Hematopoietic multipotent progenitor cell treated with erythropoietin and hydrocortisone succinate and interleukin-3 and kit ligand, for 17 days (in vitro differentiated cells): ENCODE data around the gene GPER1.
"Not testable (repeated sequence)": the region's sequence is repeated elsewhere in the genome, so short reads cannot be mapped to it uniquely, and the experiment has no call there.

ENCODE experiments used
- DNase-seq: peaks from one replicate; pipeline ENCODE4 v3.0.0-alpha.2; 2015; ENCODE audit warnings: low spot score

GPER1 gene

DNA sequence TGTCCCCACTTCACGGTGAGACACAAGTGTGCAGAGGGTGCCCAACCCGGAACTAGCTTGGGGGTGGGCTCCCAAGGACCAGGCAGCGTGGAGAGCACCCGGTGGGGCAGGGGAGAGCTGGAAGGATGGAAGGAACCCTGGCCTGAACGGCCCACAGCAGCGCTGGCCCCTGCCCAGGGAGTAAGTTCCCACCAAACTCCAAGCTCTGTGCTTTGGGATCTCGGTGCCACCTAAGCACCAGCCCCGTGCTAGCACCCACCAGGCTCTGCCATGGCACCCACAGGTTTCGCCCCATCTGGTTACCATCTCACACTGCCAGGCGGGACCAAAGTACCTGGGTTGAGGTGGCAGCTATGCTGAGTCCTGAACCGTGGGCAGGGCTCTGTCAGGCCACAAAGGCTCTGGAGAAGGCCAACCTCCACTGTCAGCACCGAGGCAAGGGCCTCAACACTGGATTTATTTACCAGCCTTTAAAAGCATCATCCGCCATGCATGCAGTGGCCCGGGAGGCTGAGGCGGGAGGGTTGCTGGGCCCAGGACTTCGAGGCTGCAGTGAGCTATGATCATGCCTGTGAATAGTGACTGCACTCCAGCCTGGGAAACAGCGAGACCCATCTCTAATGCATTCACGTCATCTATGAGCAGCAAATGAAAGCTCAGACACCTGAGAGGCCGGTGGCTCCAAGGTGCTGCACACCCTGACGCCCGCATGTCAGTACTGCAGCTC, 16.0 kb downstream of the GPER1 start:
- DNase-seq: no peak

DNA sequence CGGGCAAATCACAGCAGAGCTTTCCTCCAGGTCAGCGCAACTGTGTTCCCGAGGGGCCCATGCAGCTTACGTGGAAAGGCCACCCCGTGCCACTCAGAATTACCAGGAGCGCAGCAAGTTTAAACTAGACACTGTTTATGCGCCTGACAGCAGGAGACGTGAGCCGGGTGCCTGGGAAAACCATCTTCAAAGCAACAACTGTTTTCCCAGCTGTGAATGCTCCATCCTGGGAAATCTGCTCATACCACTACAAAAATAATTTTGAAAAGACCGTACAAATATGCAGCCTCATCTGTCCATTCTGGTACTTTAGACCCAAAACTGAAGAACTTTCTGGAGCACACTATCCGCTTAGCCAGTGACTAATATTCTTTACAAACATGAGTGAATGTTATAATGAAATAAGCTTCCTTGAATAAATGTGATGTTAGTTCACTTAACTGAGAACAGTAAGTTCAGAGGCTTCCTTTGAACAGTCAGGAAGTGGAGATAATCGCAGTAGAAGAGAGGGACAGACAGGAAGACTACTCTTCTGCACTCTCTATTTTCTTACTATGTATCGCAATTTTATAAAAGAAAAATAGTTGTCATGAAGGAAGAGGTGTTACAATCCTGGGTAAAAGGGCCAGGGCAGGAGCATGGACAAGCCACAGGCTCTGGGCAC, 16.7 kb downstream of the GPER1 start:
- DNase-seq: no peak

DNA sequence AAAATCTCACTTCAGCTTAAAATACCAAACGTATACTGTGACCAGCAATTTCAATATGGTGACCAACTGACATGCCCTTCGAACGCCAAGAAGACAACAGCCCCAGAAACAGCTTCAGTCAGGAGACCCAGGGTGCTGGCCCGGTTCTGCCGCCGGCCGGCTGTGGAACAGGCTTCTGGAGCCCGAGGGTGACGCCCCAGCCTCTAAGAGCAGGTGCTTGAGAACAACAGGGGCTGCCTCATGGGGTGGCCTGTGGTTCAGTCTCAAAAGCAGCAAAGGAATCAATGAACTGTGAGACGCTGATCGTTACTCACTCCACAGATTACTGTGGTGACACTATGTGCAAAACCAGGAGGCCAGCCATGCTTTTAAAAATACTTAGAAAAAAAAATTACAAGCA, 17.3 kb downstream of the GPER1 start:
- DNase-seq: no peak

DNA sequence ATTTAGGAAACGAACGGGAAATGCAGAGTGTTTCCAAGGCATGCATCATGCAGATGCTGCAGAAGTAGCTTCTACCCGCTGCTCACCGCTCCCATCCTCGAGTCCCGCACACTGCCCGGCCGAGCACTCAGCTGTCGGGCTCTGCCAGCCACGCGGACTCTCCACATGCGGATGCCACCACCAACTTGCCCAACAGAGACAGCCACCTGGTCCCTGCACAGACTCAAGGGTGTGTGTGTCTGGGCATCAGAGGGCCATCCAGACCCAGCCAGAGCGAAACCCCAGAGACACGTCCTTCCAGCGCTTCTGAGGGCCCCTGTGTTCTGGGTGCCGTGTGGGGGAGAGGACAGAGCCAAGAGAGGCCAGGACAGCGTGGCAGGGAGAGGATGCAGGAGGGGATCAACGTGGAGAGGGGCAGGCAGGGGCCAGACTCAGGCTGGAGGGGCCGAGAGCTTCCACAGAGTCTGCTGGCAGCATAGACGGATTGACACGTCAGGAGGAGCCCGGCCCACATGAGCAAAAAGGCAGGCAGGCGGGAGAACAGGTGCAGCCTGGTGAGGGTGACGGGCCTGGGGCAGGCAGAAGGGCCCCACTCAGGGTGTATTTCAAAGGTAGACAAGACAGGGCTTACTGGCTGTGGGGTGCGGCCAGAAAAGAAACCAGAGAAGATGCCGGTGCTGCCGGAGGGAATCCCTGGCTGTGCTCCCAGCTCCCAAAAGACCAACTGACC, 18.3 kb downstream of the GPER1 start:
- no peak for DNase-seq

DNA sequence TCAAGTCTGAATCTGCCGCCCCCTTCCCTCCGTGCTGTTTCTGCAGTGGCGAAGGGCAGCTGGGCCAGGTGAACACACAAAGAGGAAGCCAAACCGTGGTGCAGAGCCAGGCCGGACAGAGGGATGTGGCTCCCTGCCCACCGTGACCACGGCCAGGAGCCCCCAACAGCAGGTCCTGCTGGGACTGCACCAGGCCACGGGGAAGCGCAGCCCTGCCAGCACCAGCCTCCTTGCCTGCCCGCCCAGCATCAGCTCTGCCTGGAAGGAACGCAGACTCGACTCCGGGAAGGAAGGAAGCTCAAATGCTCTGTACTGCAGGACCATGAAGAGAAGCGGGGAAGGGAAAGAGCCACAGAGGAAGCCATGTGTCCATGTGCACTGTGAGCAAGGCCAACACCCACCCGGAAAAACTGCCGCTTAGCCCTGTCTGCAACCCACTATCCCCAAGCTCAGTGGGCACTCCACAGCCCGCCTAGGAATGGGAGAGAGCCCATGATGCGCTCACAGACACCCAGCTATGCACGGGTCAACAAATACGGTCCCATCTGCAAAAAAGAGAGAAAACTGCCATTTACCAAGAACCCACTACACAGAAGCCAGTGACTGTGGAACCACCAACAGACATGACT, 19.0 kb downstream of the GPER1 start:
- DNase-seq: no peak

DNA sequence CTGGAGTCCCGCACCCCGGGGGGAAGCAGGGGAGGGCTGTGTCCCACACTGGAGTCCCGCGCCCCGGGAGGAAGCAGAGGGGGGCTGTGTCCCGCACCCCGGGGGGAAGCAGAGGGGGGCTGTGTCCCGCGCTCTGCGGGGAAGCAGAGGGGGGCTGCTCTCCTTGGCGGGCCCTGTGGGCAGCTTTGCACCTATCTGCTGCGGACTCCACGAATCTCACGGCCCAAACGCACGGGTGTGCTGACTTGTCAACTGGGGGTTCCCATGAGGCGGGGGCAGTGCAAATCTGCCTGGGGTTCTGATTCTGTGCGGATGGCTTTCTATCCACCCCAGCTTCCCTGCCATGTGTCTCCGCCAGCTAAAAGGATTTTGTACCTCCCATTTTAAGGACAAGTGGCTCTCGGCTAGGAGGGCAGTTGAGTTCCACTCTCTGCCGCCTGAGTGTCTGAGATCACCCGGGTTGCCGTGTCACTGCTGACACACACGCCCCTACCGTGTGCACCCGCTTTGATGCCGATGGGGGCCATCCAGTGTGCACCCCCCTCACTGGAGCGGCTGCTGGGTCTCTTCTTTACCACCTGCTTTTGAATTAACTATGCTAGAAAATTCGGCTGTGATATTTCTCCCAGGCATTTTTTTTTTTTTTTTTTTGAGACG, 20.5 kb downstream of the GPER1 start:
- no peak for DNase-seq

DNA sequence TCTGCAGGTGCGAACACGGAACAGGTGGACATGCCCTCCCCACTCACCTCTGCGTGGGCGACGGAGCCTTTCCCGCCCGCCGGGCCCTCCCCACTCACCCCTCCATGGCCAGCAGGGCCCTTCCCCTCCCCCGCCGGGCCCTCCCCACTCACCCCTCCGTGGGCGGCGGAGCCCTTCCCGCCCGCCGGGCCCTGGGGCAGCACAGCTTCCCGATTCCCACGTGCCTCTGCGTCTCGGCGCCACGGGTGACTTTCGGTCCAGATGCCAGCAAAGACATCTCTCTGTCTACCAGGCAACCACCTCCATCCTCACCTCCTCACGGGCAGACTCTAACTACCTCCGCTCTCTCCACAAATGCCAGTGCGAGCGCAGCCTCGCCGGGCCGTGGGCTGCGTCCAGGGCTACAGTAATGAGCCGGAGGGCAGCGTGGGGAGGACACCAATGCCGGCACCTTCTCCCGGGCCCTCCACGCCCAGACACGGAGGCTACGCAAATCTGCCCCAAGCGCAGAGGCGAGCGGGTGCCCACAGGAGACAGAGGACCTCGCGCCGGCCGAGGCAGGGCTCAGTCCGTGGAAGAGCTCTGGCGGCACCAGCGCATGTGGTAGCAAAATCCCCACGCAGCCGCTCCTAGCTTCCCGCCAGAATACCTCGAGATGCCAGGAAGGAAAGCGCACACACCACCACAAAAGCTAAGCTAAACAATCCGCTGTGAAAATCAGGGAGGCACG, 21.8 kb downstream of the GPER1 start:
- DNase-seq: no peak

DNA sequence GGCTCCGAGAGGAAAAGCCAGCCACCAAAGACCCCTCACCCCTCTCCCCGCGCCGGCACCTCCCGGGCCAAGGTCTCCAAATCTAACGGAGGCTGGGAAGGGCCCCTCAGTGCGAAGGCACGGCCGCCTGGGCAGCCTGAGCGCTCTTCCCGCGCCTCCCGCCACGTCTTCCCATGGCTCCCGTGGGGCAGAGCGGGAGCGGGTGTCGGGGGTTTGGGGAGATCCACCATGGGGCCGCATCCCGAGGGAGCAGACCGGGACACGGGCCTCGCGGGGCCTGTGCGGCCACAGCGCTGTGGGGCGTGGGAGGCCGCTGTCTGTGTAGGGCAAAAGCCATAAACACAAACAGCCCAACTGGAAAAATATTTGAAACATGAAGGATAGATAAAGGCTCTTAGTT, 22.4 kb downstream of the GPER1 start:
- no peak for DNase-seq

DNA sequence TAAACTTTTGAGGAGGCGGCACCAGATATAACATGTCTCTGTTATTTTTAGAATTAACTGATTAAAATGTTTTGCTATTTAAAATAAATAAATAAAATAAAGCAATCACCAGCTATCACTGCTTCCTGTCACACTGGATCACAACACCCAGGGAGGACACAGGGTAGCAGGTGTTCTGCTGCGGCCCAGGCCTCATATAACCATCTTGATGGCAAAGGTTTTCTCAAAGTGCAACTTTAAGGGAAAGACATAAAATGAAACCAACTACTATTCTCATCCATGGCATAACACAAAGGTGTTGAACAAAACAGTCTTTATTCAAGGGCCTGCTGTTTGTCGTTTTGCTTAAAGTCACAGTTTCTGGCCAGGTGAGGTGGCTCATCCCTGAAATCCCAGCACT, 23.2 kb downstream of the GPER1 start:
- no peak for DNase-seq

DNA sequence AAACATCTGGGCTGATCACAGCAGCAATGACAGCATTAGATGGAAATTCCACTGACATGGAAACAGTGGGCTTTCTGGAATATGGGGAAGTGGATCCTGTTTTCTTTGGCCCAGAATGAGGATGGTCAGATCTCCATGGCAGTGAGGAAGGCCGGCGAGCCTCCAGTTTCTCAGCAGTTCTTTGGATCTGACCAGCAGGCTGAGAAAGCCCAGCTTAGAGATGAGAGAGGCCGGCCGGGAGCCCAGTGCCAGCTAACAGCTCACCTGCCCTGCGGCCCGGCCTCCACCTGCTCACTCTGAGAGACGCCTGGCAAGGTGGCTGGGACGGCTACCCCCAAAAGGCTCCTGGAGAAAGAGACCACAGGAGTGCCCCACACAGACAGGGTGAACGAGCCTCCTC, 24.2 kb downstream of the GPER1 start:
- no peak for DNase-seq

DNA sequence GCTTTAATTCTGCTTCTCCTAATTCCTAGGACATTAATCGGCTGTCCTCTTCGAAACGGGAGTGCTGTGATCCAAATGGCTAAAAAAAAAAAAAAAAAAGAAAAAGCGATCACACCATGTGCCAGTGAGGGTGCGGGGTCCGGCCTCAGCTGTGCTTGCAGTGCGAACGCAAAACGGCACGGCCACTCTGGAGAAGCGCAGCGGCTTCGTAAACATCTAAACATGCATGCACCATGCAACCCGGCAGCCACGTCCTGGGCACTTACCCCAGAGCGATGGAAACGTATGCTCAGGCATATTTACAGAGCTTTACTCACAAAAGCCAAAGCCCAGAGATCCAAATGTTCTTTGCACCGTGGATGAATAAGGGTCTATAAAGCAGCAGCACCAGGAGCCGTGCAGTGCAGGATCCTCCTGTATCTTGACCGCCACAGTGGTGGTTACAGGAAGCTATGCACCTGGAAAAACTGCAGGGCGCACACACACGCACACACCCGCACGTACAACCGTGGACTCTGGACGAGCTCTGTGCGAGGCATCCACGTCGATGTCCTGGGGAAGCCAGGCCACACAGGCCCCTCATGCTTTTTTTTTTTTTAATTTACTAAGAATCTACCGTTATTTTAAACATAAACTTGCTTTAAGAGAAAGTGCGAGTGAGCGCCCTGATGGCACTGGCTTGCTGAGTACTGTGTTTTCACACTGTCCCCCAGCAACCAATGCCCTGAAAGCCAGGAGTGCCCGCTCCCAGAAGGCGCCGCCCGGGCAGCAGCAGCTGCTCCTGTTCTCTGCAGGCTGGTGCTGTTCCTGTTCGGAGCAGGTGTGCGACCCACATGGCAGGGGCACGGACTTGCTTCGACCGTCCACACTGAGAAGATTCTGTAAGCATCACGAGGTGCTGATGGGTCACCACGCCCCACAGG, 25.0 kb downstream of the GPER1 start:
- DNase-seq: no peak

DNA sequence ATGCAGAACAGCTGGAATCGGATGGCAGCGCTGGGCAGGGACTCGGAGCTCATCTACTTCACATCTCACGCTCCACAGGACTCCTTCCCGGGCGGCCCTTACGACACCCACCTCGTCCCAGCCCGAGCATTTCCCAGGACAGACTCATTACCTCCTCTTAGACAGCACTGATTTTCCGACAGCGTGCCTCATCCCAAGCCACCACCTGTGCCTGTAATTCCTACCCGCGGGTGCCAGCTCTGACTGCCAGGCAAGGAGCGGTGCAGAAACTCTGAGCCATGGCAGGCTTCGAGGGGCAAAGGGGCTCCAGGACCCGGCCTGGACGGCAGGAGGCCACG, 25.6 kb downstream of the GPER1 start:
- DNase-seq: no peak

DNA sequence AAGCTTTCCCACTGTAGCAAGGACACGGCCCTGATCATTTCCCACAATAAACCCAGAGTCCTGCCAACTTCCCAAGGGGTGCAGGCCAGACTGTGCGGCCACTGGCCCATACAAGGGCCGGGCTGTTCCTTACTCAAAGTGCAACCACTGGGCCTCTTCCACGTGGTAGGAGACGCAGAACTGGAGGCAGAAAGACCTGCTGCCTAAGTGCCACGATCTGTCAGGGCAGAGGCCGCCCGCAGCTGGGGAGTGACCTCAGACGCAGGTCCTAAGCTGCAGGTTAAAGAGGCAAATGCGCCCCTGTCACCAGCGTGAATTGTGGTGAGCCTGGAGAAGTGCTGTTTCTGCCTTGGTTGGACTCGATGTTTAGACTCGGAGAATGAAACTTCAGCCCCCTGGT, 26.2 kb downstream of the GPER1 start:
- no peak for DNase-seq

DNA sequence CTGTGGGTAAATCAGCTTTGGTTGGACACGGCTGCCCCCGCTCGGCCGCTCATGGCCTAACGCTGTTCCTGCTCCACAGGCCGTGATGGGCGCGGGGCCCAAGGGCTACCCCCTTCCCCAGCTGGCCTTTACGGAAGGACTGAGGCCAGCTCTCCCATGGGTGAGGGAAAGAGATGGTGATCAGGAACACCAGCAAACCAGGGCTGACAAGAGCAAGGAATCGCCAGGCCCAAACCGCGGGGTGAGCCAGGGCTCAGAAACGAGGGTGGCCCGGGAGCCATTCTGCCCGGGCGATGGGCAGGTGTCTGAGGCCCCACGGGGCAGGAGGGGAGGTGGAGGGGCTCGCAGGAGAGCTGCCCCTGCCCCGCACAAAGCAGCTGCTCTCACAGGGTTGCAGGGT, 26.6 kb downstream of the GPER1 start:
- no peak for DNase-seq

DNA sequence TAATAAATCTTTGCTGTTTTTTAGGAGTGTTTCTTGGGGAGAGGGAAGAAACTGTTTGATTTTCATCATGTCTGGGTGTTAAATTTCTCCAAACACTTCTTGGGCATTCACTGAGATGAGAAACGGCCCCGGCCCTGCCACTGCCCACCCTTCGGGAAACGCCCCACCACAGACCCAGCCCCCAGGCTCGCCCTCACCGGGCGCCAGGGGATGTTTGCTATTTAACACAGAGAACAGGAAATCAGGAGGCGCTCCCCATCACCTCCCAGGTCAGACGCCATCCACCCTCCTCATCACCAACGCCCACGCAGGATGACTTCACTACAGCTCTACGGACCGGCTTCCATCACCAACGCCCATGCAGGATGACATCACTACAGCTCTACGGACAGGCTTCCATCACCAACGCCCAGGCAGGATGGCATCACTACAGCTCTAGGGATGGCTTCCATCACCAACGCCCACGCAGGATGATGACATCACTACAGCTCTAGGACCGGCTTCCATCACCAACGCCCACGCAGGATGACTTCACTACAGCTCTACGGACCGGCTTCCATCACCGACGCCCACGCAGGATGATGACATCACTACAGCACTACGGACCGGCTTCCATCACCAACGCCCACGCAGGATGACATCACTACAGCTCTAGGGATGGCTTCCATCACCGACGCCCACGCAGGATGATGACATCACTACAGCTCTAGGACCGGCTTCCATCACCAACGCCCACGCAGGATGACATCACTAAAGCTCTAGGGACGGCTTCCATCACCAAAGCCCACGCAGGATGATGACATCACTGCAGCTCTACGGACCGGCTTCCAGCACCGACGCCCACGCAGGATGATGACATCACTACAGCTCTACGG, 27.5 kb downstream of the GPER1 start:
- DNase-seq: not testable (repeated sequence)

DNA sequence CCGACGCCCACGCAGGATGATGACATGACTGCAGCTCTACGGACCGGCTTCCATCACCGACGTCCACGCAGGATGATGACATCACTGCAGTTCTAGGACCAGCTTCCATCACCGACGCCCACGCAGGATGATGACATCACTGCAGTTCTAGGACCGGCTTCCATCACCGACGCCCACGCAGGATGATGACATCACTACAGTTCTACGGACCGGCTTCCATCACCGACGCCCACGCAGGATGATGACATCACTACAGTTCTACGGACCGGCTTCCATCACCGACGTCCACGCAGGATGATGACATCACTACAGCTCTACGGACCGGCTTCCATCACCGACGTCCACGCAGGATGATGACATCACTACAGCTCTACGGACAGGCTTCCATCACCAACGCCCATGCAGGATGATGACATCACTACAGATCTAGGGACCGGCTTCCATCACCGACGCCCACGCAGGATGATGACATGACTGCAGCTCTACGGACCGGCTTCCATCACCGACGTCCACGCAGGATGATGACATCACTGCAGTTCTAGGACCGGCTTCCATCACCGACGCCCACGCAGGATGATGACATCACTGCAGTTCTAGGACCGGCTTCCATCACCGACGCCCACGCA, 28.6 kb downstream of the GPER1 start:
- not testable (repeated sequence) for DNase-seq

DNA sequence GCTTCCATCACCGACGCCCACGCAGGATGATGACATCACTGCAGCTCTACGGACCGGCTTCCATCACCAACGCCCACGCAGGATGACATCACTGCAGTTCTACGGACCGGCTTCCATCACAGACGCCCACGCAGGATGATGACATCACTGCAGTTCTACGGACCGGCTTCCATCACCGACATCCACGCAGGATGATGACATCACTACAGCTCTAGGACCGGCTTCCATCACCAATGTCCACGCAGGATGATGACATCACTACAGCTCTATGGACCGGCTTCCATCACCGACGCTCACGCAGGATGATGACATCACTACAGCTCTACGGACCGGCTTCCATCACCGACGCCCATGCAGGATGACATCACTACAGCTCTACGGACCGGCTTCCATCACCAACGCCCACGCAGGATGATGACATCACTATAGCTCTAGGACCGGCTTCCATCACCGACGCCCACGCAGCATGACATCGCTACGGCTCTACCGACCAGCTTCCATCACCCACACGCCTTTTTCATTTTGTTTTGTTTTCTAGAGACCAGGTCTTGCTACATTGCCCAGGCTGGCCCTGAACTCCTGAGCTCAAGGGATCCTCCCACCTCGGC, 29.5 kb downstream of the GPER1 start:
- DNase-seq: no peak

DNA sequence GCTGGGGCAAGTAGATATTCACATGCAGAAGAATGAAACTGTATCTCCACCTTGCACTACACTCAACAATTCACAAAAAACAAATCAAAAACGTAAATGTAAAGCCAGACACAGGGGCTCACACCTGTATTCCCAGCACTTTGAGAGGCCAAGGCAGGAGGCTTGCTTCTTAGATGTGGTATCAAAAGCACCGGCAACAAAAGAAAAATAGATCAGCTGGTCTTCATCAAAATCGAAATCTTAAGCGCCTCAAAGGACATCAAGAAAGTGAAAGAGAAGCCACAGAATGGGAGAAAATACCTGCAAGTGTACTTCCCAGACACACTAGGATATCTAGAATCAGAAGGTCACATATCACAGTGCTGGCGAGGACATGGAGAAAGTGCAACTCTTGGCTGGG, 31.3 kb downstream of the GPER1 start:
- no peak for DNase-seq

DNA sequence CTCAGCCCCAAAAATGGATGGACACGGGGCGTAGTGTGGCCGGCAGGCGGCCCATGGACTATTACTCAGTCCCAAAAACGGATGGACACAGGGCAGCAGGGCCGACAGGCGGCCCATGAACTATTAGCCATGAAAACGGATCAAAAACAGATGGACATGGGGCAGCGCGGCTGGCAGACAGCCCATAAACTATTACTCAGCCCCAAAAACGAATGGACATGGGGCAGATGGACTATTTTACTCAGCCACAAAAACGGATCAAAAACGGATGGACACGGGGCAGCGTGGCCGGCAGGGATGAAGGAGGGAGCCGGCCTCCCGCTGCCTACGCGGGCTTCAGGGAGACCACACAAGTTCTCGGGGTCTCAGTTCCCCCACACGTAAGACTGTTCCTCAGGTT, 32.9 kb downstream of the GPER1 start:
- no peak for DNase-seq
